ENCODE data around the gene SLC24A3.
"Not testable (repeated sequence)": the region's sequence is repeated elsewhere in the genome, so short reads cannot be mapped to it uniquely, and the experiment has no call there.

Gene SLC24A3

DNA sequence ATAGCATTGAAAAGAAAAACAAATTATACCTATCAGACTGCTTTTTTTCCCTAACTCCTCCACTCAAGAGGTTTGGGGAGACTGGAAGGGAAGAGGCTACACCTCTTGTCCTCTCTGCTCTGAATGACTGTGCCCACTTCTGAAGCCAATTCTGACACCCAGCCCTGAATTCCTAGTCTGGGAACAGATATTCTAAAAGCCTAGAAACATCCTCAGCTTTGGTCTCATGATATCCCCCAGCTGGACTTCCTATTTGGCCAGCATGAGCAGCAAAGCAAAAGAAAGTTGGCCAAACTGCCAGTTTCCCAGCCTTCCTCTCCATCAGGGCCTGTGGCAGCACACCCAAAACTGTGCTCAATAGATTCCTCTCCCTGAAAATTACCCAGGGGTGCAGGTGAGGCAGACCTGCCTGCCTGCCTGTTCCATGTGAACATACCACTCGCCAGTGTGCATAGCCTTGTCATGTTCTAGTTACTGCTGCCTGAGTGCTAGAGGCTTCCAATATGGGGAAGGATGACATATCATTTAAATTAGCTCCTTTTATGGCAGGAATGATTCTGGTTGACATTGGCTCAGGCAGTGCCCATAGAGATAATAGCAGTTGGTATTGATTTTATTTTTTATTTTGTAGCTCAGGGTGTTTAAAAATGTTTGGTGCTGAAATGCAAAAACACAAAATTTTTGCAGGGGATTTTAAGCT is 393.5 kb downstream of the SLC24A3 start:
- no peak for DNase-seq

DNA sequence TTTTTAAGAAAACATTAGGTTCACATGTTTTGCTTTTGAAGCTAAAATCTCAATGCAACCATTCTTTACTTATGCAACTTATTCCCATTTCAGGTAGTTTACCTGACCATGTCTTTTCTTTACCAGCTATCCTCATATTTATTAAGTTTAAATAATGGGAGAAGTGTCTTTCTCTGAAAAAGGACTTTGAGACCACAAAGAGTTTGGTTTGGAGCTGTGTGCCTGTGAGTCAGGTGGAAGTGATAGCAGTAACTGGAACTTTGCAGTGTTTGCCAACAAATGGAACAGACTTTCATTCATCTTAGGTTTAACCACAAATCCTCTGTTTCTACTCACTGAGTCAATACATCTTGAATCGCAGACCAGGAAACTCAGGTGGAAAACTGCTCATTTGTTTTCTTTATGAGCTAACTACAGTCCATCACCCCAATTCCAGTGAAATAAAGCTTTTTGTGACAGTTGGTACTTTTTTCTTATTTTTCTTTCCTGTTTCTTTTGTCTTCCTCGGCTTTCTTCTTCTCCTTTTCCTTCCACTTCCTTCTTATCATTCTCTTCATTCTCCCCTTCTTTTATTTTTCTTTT is 397.3 kb downstream of the SLC24A3 start:
- no peak for DNase-seq

DNA sequence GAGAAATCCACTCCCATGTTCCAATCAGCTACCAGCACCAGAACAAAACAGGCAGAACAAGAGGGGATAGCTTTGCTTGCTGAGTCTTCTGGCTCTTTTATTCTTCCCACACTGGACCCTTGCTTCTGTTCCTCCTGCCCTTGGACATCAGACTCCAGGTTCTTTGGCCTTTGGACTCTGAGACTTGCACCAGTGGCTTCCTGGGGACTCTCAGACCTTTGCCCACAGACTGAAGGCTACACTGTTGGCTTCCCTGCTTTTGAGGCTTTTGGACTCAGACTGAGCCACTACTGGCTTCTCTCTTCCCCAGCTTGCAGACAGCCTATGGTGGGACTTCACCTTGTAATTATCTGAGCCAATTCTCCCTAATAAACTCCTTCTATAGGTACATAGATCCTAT is 403.2 kb downstream of the SLC24A3 start:
- DNase-seq: no peak

DNA sequence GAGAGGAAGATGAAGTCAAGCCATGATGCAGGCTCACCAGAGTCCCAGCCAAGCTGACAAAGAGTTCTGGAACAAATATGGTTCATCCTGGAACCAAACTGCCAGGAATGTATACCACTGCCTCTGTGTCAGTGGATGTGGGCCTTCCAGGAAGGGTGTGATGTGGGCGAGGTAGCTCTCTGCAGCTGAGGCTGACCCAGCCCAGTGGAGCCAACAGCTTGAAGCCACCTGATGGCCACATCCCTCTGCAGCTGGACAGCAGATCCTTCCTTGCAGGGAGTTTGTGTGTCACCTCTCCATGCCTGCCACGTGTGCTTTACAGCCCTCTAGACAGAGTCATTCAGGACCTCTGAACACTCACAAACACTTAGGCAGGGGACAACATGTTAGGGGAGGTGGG is 403.6 kb downstream of the SLC24A3 start:
- DNase-seq: no peak

DNA sequence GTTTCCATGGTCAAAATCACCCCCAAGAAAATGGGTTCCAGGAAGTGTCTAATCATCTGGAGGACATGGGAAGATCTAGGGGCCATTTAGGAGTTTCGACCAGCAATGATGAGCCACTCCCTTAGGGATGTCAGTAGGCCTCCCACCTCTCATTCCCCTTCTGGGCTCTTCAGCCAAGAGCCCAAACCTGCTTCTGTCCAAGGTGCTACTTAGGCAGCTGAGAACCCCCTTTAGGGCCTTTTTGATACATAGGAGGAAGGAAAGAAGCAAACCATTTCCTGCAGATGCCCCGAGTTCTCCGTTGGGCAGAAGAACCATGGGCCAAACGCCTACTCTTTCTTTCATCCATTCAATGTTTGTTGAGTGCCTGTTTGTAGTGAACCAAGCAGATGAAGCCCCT is 404.2 kb downstream of the SLC24A3 start:
- DNase-seq: no peak

DNA sequence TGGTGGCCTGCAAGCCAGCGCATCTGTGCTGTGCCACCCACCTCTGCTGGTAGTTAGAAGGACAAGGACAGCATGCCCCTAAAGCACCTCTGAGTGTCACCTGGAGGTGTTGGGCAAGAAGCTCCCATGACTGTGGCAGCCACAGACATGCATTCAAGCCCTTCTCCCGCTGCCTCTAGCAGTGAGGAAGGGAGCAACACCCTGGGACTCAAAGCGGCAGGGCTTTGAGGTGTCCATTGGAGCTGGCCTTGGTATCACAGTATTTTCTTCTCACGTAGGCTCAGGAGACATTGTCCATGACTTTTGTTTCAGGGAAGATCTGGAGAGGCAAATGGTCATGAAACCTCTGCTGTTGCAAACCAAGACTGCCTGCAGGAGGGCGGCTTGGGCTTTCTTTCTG is 404.8 kb downstream of the SLC24A3 start:
- DNase-seq: no peak

DNA sequence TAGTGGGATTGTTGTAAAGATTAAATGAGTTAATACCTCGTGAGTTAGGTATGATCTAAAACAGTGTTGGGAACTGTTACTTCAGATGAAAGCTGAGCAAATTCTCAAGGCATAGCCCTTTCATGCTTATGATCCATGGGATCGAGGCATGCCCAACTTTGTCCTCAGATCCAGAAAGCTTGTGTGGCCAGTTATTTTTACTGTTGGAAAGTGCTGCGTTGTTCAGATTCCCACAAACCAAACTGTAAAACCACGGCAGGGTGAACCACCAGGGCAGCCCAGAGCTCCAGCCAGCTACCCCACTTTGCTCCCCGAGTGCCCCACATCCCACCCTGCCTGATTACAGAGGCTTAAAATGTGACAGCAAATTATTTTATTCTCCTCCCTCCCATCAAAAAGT is 406.3 kb downstream of the SLC24A3 start:
- no peak for DNase-seq

DNA sequence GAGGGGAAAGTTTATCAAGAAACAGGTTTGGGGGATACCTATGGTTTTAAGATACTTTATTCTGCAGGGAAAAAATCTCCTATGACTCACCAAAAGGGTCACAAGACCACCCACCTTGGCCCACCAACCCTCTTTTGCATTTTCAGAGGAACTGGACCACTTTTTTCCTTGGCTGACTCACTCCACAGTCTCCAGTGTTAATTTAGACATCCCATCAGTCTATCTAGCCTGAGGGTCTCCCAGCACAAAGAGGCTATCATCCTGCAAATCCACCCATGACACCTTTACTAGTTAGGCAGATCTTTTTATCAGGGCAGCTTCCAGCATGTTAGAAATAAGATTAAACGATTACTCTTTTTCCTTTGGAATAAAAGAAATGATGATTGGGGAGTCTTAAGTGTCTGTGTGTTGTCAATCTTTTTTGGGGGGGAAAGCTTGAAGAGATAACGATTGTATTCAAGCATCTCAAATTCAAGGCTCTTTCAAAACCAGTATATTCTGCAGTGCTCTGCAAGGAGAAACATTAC is 407.5 kb downstream of the SLC24A3 start:
- DNase-seq: no peak

DNA sequence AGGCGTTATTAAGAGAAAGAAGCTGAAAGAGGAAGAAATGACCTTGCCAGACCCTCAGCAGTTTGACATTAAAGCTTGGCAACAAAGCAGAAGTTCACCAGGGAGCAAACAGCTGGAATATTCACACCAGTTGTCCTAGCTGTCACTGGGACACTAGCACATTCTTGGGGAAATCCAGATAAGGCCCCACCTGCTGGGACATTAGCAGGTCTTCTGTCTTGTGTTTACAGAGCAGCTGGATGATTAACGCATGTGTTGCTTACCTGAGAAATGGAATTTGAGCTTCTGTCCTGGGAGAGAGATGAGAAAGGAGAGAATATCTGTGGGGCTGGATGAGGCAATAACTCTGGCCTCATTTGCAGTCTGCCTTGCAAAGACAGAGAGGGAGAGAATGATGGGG is 408.0 kb downstream of the SLC24A3 start:
- peak; percentile 44 for DNase-seq

DNA sequence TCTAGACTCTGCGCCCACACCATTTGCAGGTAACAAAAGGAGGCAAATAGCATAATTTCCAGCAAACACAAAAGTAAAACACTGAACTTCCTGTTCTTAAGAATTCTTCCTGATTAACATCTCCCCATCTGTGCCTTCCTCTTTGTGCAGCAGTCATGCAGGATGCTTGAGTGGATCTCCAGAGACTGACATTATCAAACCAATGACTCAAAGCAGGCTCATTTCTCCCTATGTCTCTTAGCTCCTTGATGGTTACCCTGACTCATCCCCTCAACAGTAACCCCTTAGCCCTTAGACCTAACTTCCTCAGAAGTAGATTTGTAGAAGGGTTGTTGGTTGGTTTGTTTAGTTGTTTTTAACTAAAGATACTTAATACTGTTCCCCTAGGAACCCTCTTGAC is 408.6 kb downstream of the SLC24A3 start:
- DNase-seq: no peak

DNA sequence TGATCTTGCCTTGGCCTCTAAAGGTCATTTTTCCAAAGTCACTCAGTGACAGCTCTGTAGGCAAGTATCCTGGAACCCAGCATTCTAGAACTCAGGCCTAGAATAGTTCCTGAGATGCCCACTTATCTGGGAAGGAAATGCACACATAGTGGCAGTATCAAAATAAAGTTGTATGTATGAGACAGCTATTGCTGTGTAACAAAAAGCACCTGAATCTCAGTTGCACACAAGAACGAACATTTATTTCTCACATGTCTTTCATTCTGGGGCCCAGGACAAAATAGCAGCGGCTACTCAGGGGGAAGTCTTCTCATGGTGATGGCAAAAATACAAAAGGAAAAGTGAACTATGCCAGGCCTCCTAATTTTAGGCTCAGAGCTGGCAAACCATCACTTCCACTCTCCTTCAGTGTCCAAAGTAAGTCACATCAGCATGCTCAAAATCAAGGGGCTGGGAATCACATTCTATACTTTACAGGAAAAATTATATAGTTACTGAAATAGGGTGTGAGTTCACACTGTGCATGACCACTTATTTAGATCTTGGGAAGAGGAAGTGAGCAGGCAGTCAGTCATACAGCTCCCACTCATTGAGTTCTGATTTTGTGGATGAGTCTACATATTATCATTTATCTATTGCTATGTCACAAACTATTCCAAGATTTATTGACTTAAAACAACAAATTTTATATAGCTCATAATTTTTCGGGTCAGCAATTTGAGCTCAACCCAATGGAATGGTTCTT is 412.0 kb downstream of the SLC24A3 start:
- no peak for DNase-seq

DNA sequence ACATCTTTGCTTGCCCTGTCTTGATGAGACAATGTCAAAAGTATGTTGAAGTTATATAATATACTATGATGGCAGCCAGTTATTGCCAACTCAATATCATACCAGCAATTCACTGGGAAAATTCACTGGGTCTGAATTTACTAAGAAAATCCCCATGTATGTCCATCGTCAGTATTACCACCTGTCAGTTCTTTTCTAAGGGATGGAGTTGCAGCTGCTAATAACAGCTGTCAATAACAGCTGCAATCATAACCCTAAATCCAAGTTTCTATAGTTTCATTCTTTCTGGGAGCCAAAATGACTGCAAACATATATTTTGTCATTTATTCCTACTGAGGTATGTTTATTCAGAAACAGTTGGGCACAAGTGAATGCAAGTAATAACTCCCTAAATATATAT is 413.0 kb downstream of the SLC24A3 start:
- no peak for DNase-seq

DNA sequence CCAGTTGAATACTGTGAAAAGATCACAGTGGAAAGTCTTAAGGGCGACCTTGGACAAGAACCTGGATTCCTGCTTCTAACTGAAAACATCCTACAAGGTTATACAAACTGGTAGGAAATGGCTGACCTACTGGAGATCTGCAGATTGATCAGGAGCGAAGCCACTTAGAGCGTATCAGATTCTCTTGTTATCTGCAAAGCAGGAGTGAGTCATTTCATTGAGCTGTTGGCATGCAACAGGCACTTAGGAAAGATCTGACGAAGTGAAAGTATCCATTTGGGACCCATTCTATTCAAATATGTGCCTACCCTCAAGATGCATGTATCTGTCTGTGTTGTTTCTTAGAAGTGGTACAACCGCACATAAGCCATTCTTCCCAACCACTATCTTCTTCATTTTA is 414.5 kb downstream of the SLC24A3 start:
- no peak for DNase-seq

DNA sequence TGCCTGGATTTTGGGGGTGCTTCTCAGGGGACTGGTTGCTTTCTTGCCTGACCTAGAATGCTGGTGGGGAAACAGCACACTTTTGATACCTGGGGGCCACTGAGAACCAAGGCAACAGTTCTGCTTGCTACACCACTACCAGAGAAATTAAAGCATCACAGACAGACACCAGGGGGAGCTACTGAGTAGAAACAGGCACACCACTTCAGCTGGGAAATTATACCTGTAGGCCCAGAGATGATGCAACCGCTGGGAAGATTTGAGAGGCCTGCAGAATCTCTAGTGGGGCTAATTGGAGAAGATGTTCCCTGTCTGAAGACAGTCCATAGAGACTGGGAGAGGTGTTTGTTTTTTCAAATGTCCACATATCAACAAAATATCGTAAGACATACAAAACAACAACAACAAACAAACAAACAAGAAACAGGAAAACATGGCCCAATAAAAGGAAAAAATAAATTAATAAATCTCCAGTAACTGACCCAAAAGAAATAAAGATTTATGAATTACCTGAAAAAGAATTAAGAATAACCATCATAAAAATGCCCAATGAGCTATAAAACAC is 416.2 kb downstream of the SLC24A3 start:
- no peak for DNase-seq

DNA sequence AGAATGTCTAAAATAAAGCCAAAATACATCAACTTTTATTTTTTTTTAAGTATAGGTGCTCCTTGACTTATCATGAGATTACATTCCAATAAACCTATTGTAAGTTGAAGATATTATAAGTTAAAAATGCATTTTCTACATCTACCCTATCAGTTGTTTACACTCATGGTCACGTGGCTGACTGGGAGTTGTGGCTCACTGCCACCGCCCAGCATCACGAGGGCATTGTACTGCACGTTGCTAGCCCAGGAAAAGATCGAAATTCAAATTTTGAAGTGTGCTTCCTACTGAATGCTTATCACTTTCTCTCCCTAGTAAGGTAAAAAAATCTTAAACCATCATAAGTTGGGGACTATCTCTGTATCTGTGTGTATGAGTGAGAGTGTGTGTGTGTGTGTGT is 419.0 kb downstream of the SLC24A3 start:
- no peak for DNase-seq

DNA sequence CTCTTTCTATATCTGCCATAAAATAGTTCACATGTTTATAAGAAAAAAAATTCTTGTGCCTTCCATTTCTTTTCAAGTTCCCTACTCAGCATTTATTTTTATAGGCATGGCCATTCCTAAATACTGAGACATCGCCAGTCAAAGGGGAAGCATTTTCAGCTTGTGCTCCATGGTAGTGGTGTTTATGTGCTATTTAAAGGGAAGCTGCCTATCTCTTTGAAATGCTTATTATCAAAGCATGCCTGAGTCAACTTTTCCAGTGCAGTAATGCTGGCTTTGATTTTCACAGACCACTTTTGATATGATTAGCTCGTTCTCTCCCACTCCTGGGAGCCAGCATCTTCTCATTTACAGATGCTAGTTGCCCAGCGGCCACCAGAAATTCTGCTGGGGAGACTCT is 421.5 kb downstream of the SLC24A3 start:
- DNase-seq: no peak

DNA sequence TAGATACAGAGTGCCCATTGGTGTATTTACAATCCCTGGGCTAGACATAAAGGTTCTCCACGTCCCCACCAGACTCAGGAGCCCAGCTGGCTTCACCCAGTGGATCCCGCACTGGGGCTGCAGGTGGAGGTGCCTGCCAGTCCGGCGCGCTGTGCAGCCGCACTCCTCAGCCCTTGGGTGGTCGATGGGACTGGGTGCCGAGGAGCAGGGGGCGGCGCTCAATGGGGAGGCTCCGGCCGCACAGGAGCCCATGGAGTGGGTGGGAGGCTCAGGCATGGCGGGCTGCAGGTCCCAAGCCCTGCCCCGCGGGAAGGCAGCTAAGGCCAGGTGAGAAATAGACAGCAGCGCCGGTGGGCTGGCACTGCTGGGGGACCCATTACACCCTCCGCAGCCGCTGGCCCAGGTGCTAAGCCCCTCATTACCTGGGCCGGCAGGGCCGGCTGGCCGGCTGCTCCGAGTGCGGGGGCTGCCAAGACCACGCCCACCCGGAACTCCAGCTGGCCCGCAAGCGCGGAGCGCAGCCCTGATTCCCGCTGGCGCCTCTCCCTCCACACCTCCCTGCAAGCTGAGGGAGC is 427.1 kb downstream of the SLC24A3 start:
- DNase-seq: not testable (repeated sequence)

DNA sequence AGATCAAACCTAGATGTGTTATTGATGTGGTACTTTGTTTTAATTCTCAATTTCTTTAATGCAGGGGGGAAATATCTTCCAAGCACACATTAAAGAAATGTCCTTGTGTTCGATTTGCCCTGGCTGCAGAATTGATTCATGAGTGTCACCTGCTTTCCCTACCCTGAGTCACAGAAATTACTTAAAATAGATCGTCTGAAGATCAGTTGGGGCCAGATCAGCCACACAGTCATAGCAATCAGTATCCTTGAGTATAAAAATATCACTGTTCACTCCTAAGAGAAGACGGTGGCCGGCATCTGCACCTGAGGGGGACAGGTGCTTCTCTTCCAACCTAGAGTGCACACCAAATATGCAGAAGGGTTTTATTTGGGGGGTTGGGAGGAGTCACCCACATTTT is 430.4 kb downstream of the SLC24A3 start:
- DNase-seq: no peak

DNA sequence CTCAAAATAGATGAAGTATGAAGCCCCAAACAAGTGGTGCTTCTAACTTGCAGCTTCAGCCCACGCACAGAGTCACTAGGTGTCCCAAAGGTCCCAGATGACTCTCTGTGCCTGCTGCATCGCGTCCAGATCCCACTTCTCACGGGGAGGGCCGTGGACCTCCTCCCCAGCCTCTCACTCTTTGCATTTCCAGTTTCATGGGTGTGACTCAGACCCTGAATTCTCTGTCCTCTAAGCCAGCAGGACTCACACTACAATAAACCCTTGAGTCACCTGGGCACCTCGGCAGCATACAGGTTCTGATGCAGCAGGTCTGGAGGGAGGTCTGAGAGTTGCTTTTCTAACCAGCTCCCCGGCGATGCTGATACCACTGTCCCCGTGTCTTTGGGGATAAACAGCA is 431.6 kb downstream of the SLC24A3 start:
- DNase-seq: no peak

DNA sequence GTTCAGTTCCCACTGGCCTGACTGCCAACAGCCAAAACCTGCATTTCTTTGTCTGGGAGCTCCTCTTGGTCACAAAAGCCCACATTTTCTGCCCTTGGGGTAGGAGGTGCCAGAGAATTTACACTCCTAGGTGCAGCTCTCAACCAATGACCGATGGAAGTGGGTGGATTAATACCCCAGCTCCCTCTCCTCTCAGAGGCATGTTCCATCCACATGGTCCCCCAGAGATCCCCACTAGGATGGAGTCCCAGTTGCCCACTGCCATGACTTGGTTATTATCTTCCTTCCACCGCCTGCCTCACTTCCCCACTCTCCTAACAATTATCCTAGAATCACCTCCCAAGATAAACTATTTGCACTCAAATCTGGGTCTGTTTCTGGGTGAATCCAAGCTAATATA is 434.5 kb downstream of the SLC24A3 start:
- no peak for DNase-seq

DNA sequence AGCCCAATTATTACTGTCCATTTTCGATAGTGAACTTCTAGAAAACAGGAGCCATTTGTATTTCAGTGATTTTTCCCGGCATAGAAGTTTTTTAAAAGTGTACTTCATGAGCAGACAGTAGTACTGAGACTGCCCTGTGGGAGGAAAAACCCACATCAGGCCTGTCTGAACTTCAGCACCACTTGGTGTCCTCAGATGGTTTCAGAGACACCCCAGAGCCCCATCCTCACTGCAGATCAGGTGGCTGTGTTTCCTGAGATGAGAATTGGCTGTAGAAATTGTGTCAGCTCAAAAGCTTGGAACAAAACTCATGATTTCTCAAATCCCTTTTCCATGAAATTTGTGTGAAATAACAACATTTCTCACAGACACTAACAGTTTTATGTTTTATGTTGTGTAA is 435.6 kb downstream of the SLC24A3 start:
- no peak for DNase-seq

DNA sequence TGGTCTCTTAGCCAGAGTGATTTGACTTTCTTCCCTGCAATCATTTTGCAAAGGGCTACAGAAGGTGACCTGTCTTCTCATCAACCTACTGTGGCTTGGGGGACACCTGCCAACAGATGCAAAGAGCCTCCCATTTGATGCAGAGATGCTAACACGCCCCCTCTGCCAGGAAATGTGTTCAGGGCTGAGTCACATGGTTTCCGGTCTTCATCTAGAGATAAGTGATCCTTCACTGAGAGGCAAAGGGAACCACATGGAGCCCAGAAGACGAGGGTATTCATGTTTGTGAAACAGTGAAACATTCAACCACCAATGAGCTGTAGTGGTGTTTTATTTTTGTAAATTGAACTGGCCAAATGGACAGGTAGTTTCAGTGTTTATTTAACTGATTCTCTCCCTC is 436.6 kb downstream of the SLC24A3 start:
- DNase-seq: no peak

DNA sequence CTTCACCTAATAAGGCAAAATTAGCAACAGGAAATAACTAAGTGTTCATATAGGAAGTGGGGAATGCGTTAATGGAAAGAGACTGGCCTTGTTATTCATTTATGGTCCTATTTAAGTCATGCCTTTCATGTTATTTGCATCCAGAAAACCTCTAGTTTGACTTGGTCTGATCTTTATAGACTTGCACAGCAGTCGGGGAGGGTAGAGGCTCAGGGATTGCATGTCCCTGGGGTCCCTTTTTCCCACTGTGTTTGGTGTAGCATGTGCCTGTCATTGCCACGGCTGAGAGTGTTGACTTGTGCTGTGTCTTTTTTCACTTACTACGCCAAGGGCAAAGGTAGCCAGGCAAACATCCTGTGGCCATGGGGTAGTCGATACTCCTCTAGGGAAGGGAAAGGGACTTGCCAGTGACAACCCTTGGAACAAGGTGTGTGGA is 440.2 kb downstream of the SLC24A3 start:
- DNase-seq: no peak

Measured in femur (tissue), 1 donor.